Keratinocyte (primary cell): ENCODE data around the gene SPCS3. TPM values are rescaled to one million over a fixed set of nuclear protein-coding genes. Genes with fewer than 3 reads are reported as not detected.
A peak's percentile ranks its signal among the peaks of the same experiment; 100 is the strongest.
"Not testable (repeated sequence)": the region's sequence is repeated elsewhere in the genome, so short reads cannot be mapped to it uniquely, and the experiment has no call there.

Source experiments
- DNase-seq: peaks from one replicate; pipeline ENCODE4 v3.0.0-alpha.2; 2011; ENCODE audit warnings: low read depth, missing footprints, low spot score
- FAIRE-seq: peaks from 2 replicates; lab custom pipeline; 2011; peaks lifted over from hg19 to GRCh38; lab: Jason Lieb, UNC
- H2AFZ ChIP-seq: 2 replicates; pipeline ENCODE4 v1.6.0; 2012; ENCODE audit warnings: low read length, control low read depth, inconsistent platforms; ENCODE audit not compliant: control insufficient read depth
- H3K27ac ChIP-seq: 2 replicates; pipeline ENCODE4 v1.5.1; 2011; ENCODE audit warnings: low read length; ENCODE audit not compliant: control insufficient read depth, insufficient read depth
- H3K27me3 ChIP-seq: 3 replicates; pipeline ENCODE4 v1.6.0; 2011; ENCODE audit warnings: low read length; ENCODE audit not compliant: control insufficient read depth, insufficient read depth; ENCODE audit errors: extremely low read depth
- H3K36me3 ChIP-seq, 2 experiments: 2 replicates in 1 of 2; 3 replicates in 1 of 2; pipeline ENCODE4 v1.5.1; 2011; ENCODE audit warnings: low read length in 2 of 2, mild to moderate bottlenecking in 1 of 2; ENCODE audit not compliant: control insufficient read depth in 2 of 2, insufficient read depth in 2 of 2; ENCODE audit errors: extremely low read depth in 1 of 2
- H3K4me1 ChIP-seq: 3 replicates; pipeline ENCODE4 v1.5.1; 2011; ENCODE audit warnings: low read length; ENCODE audit not compliant: control insufficient read depth, insufficient read depth; ENCODE audit errors: extremely low read depth
- H3K4me2 ChIP-seq: 3 replicates; pipeline ENCODE4 v1.6.0; 2011; ENCODE audit warnings: low read depth, low read length; ENCODE audit not compliant: control insufficient read depth, insufficient read depth; ENCODE audit errors: extremely low read depth
- H3K4me3 ChIP-seq, 3 experiments: fragments of 200-600 bp in 1 of 3; sonication (generic) in 1 of 3; 2 replicates in 2 of 3; 3 replicates in 1 of 3; pipeline ENCODE4 v1.5.1; 2011 to 2016; ENCODE audit warnings: low read length in 3 of 3, mild to moderate bottlenecking in 3 of 3, control low read depth in 2 of 3, inconsistent platforms in 1 of 3, low read depth in 1 of 3, mixed read lengths in 1 of 3, mixed run types in 1 of 3, moderate library complexity in 1 of 3; ENCODE audit not compliant: control insufficient read depth in 2 of 3, insufficient read depth in 2 of 3; ENCODE audit errors: extremely low read depth in 1 of 3
- H3K79me2 ChIP-seq: 2 replicates; pipeline ENCODE4 v1.6.0; 2012; ENCODE audit warnings: low read length; ENCODE audit not compliant: control insufficient read depth, insufficient read depth
- H3K9ac ChIP-seq: 3 replicates; pipeline ENCODE4 v1.6.0; 2011; ENCODE audit warnings: low read length; ENCODE audit not compliant: control insufficient read depth, insufficient read depth; ENCODE audit errors: extremely low read depth
- H3K9me1 ChIP-seq: 3 replicates; pipeline ENCODE4 v1.6.0; 2011; ENCODE audit warnings: low read length; ENCODE audit not compliant: control insufficient read depth, insufficient read depth; ENCODE audit errors: extremely low read depth
- H3K9me3 ChIP-seq: 2 replicates; pipeline ENCODE4 v1.5.1; 2012; ENCODE audit warnings: low read depth, low read length; ENCODE audit not compliant: control insufficient read depth
- H4K20me1 ChIP-seq: 3 replicates; pipeline ENCODE4 v1.6.0; 2011; ENCODE audit warnings: low read length; ENCODE audit not compliant: control insufficient read depth, insufficient read depth; ENCODE audit errors: extremely low read depth
- CTCF ChIP-seq, 3 experiments: IDR thresholded peaks in 1 of 3; conservative IDR thresholded peaks in 1 of 3; optimal IDR thresholded peaks in 1 of 3; 2 replicates in 2 of 3; 3 replicates in 1 of 3; pipeline versions ENCODE3 to v1.5.1; 2011; ENCODE audit warnings: low read length in 3 of 3, mild to moderate bottlenecking in 3 of 3, moderate library complexity in 2 of 3, control low read depth in 1 of 3, inconsistent platforms in 1 of 3; ENCODE audit not compliant: insufficient read depth in 2 of 3; ENCODE audit errors: extremely low read depth in 1 of 3
- EZH2 ChIP-seq: IDR thresholded peaks from one replicate; pipeline ENCODE4 v1.6.1; 2012; ENCODE audit warnings: inconsistent platforms, mild to moderate bottlenecking, low read length, moderate library complexity
- dilution Hi-C: fragments of 300-500 bp; cut with MboI; formaldehyde crosslinking; loops from one replicate; pipeline ENCODE4 v1.7.0; 2020; ENCODE audit warnings: low sequenced_read_pairs; ENCODE audit not compliant: extremely low pct_ligation_motif_present
- polyA plus RNA-seq, 5 experiments: library from polyadenylated mRNA; depleted of rRNA in 3 of 5; stranded (reverse) in 3 of 5; stranded (forward) in 1 of 5; unstranded in 1 of 5; fragments of >200 nt; gene quantifications; 1 replicate in 1 of 5; 2 replicates in 3 of 5; 3 replicates in 1 of 5; pipeline versions ENCODE4 v1.2.1 to v1.2.3, GENCODE V29; 2011 to 2012; ENCODE audit warnings: missing spikeins in 2 of 5, low read depth in 1 of 5, low replicate concordance in 1 of 5

SPCS3 gene
- polyA plus RNA-seq, 1 donor (not counting 4 experiments of a cell fraction or from before 2014, with no cell fraction given): 59.3 TPM

DNA sequence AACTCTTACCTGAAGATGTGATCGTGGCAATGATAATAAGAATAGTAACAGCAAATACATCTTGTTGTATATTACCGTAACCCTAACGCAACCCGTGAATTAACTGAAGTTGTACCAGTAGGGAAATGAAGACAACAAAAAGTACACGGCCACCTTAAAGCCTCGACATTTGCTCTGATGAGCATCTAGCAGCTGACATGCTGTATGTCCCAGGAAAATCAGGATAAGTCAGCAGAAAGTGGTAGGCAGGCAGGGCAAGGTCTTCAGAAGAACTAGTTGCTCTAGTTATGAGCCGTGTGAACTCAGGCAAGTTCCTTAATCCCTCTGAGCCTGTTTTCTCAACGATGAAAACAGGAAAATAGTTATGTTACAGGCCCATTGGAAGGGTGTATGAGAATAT lies 43.1 kb upstream of the SPCS3 start:
- Histone ChIP-seq H3K27me3 (no peaks in the 10 kb centered on the region), H3K4me2 (no peak overlapping the region), H3K9me3 (no peaks in the 10 kb centered on the region), H3K9ac (no peak overlapping the region), H3K36me3 (no peaks in the 10 kb centered on the region), H3K9me1 (no peaks in the 10 kb centered on the region), H2AFZ (no peak overlapping the region), H3K4me3 (no peak overlapping the region), H3K27ac (no peak overlapping the region), H3K4me1 (peaks cover 13% of the 10 kb centered on the region), H4K20me1 (no peaks in the 10 kb centered on the region), H3K79me2 (no peaks in the 10 kb centered on the region)
- DNase-seq (no peak), FAIRE-seq (no peak)
- TF ChIP-seq CTCF (optimal IDR thresholded peaks at IDR 0.05 in 1 of 3, IDR thresholded peaks at IDR 0.05 in 1 of 3, conservative IDR thresholded peaks at IDR 0.05 in 1 of 3; ENCODE audit: extremely low read depth in 1 of 3, insufficient read depth in 2 of 3, low read length in 3 of 3) (no peak), EZH2 (no peak)
- dilution Hi-C loops: no loop called here

- FAIRE-seq: no peak
Observed at GRCh38 chr4:176277162-176277904, 42.4 kb upstream of the SPCS3 start.

GRCh38 chr4:176279560-176279959 lies 40.2 kb upstream of the SPCS3 start:
- H3K9me1 ChIP-seq, dilution Hi-C loops, H3K4me2 ChIP-seq, FAIRE-seq, H3K79me2 ChIP-seq, H3K4me1 ChIP-seq, H3K9me3 ChIP-seq, H3K36me3 ChIP-seq, H4K20me1 ChIP-seq, H3K27ac ChIP-seq, H3K9ac ChIP-seq, H3K27me3 ChIP-seq, H2AFZ ChIP-seq, H3K4me3 ChIP-seq, DNase-seq: not testable (repeated sequence)

More at GRCh38 chr4:176277162-176277904, 42.4 kb upstream of the SPCS3 start:
- Histone ChIP-seq H3K9me3 (no peaks in the 10 kb centered on the region), H3K27me3 (no peaks in the 10 kb centered on the region), H3K4me3 (no peak overlapping the region), H3K9me1 (no peaks in the 10 kb centered on the region), H4K20me1 (no peaks in the 10 kb centered on the region), H3K4me2 (no peak overlapping the region), H3K27ac (no peak overlapping the region), H3K36me3 (no peaks in the 10 kb centered on the region), H3K4me1 (peaks cover 9% of the 10 kb centered on the region), H2AFZ (no peak overlapping the region), H3K79me2 (no peaks in the 10 kb centered on the region), H3K9ac (no peak overlapping the region)
- no peak for DNase-seq
- TF ChIP-seq CTCF (optimal IDR thresholded peaks at IDR 0.05 in 1 of 3, IDR thresholded peaks at IDR 0.05 in 1 of 3, conservative IDR thresholded peaks at IDR 0.05 in 1 of 3; ENCODE audit: extremely low read depth in 1 of 3, insufficient read depth in 2 of 3, low read length in 3 of 3) (peak; percentile 40 to 62 (median 59)), EZH2 (no peak)
- dilution Hi-C loops: no loop called here
